CD4-positive, alpha-beta T cell treated with Interleukin-4 for 1 hour (primary cell): ENCODE measurements around the gene SLC29A1.
"Not testable (repeated sequence)": the region's sequence is repeated elsewhere in the genome, so short reads cannot be mapped to it uniquely, and the experiment has no call there.

Source experiments
- DNase-seq, 2 donors: peaks; one replicate each; pipeline ENCODE4 v3.0.0-alpha.2; 2020 to 2022

SLC29A1 gene

DNA sequence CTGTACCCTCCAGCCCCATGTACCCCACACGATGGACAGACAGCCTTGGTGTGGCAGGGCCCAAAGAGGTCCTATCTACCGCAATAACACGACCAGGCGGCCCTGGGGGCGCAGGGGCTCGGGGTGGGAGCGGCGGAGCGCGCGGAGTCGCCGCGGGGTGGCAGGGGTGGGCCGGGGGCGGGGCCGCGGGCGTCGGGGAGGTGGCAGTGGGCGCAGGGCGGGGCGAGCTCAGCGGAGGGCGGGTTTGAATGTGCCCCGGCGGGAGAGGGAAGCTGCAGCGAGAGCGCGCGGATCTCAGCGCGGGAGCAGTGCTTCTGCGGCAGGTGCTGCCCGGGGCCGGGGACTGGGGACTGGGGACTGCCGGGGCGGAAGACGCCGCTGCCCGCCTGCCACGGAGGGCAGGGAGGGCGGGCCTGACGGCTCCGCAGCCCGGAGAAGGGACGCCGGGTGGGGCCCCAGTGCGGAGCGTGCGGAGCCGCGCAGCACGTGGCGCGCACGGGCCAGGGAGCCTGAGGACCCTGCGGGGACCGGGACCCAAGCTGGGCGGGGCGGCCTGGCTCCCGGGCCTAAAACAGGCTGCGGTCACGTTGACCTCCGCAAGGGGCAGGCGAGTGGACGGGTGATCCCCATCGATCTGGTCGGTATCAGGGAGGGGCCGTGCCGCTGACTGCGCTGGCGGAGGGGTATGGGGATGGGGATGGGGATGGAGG is at the start of gene SLC29A1:
TSS of gene SLC29A1 (plus strand) at position 277 of the 710 bp plus-strand sequence. CDS start 3,719 bp downstream, outside the sequence.
- peak; percentile 84 to 88 for DNase-seq

- no peak for DNase-seq
Observed at GRCh38 chr6:44176130-44176761, 47.1 kb upstream of the SLC29A1 start.

DNA sequence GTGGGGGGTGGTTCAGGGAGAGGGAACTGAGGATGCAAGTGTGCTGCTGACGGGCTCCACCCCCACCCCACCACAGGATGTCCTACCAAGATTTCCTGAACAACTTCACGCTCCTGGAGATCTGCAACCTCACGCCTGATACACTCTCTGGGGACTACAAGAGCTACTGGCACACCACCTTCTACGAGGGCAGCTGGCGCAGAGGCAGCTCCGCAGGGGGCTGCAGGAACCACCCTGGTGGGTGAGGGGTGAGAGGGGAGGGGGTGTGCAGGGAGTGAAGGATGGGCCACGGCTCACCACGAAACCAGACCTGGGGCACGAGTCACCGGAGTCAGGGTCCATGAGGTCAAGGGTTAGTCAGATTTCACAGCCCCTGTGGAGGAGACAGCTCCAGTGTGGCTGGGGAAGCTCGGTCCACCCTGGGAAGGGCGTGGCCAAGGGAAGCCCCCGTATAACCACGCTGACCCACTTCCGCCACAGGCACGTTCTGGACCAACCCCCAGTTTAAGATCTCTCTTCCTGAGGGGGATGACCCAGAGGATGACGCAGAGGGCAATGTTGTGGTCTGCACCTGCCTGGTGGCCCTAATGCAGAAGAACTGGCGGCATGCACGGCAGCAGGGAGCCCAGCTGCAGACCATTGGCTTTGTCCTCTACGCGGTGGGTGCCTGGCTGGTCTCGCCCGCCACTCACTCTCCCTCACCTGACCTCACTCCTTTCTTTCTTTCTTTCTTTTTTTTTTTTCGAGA is 46.5 kb upstream of the SLC29A1 start:
- DNase-seq = peak; percentile 27 to 53

DNA sequence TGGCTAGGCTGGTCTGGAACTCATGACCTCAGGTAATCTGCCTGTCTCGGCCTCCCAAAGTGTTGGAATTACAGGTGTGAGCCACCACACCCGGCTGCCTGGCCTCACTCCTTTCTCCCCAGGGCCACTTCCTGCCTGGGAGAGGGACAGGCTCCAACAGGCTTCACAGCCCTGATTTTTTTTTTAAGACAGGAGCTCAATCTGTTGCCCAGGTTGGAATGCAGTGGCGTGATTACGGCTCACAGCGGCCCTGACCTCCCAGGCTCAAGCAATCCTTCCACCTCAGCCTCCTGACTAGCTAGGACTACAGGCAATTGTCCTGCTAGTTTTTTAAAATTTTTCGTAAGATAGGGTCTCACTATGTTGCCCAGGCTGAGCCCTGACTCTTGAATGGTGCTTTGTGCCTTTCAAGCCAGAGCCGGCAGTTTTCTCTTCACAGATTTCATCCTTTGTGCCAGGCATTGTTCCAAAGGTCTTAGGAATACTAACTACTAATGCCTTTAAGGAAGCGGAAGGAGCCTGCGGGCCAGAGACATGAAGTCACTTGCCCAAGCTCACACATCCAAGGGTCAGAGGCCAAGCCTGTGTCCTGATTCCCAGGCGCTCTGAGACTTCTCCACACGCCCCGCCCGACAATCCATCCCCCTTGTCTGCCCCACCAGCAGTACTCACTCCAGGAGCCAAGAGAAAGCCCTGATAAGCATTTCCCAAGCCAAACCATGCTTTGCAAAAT is 45.5 kb upstream of the SLC29A1 start:
- DNase-seq = no peak

GRCh38 chr6:44178424-44179071 is 44.8 kb upstream of the SLC29A1 start:
- no peak for DNase-seq

DNA sequence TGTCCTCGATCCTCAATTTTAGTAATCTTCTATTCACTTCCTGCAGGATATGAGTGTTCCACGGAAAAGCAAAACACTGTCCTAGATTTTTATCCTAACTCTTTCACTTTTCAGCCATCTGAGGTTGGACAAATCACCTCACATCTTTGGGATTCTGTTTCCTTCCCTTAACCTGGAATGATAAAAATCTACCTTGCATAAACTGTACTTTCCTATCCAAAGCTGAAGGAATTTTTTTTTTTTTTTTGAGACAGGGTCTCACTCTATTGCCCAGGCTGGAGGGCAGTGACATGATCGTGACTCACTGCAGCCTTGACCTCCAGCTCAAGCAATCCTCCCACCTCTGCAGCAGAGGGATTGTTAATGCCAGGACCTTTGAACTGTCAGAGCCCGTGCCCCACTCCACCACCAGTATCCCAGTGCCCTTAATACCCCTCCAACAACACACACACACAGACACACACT is 44.3 kb upstream of the SLC29A1 start:
- no peak for DNase-seq

DNA sequence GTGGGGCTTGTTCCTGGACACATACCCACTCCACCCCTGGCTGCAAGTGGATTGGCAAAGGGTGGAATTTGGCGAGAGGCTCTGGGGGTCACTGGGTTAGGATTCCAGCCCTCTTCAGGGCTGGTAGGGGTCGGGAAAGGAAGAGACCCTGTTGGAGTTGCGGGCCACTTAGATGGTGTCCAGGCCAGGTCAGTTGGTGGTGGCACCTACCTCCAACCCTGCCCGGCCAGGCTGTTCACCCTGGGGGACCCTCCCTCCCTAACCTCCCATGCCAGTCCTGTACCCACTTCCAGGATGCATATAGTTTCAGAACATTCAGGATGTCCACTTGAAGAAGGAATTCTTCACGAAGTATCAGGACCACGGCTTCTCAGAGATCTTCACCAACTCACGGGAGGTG is 43.7 kb upstream of the SLC29A1 start:
- no peak for DNase-seq

GRCh38 chr6:44180406-44180805 is 43.0 kb upstream of the SLC29A1 start:
- DNase-seq = no peak

GRCh38 chr6:44180886-44181285 is 42.5 kb upstream of the SLC29A1 start:
- DNase-seq = no peak

GRCh38 chr6:44181784-44182183 is 41.6 kb upstream of the SLC29A1 start:
- DNase-seq = not testable (repeated sequence)

DNA sequence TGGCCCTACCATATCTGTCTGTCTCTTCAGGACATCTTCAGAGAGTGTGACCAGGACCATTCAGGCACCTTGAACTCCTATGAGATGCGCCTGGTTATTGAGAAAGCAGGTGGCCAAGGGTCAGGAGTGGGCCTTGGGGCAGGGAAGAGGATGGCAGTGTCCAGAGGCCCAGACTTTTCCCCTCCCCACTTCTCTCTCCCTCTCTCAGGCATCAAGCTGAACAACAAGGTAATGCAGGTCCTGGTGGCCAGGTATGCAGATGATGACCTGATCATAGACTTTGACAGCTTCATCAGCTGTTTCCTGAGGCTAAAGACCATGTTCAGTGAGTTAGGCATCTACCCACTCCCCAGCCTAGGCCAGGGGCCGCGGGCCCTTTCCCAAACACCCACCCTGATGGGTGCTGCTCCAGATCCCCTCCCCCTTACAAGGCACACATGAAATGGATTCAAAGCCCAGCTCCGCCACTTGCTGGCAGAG is 40.4 kb upstream of the SLC29A1 start:
- DNase-seq = no peak

DNA sequence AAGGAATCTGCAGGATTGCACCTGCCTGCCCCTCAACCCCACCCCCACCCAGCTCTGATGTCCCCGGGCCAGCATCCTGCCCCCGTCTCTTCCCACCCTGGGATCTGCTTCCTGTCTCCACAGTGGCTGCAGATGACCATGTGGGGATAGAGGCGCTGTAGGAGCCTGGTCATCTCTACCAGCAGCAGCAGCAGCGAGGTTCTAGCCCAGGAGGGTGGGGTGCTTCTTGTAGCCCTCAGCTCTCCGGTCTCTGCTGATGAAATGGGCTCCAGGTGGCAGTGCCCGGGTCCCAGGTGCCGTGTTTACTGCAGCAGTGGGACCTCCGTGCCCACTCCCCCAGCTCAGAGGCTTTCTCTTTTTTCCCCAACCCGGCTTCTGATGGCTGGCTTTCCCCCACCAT is 39.6 kb upstream of the SLC29A1 start:
- DNase-seq = no peak

GRCh38 chr6:44185356-44185755 is 38.0 kb upstream of the SLC29A1 start:
- not testable (repeated sequence) for DNase-seq

GRCh38 chr6:44185953-44186634 is 37.3 kb upstream of the SLC29A1 start:
- no peak for DNase-seq

DNA sequence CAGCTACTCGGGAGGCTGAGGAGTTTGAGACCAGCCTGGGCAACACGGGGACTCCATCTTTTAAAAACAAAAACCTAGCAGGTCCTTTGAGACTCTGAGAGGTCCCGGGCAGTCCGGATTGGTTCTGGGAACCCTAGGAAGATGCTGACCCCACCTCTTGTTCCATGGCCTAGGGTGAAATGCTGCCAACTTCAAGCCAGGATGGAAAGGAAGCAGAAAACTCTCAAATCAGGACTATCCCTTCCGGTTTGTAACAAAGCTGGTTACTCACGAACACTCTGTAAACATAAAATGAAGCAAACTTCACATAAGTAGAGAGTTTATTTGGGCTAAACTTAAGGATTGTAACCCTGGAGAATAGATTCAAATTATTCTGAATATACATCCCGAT is 36.8 kb upstream of the SLC29A1 start:
- DNase-seq = no peak

GRCh38 chr6:44188819-44189218 is 34.6 kb upstream of the SLC29A1 start:
- DNase-seq = no peak

DNA sequence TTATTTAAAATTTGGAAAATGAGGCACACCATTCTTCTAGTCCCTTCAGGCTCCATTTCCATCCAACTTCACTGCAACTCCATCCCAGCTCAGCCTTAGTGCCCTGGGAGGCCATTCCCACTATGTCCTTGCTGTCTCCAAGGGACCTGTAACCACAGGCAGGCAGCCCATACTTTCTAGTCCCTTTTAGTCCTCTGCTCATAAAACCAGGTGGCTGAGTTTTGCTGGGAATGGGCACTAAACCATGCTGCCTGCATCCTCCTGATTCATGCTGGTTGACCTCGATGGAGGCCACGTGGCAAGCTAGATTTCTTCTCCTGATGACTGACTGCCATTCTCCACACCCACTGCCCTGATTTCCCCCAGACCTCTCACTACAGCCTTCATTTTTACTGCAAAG is 34.1 kb upstream of the SLC29A1 start:
- no peak for DNase-seq

GRCh38 chr6:44190715-44191114 is 32.7 kb upstream of the SLC29A1 start:
- DNase-seq = no peak

DNA sequence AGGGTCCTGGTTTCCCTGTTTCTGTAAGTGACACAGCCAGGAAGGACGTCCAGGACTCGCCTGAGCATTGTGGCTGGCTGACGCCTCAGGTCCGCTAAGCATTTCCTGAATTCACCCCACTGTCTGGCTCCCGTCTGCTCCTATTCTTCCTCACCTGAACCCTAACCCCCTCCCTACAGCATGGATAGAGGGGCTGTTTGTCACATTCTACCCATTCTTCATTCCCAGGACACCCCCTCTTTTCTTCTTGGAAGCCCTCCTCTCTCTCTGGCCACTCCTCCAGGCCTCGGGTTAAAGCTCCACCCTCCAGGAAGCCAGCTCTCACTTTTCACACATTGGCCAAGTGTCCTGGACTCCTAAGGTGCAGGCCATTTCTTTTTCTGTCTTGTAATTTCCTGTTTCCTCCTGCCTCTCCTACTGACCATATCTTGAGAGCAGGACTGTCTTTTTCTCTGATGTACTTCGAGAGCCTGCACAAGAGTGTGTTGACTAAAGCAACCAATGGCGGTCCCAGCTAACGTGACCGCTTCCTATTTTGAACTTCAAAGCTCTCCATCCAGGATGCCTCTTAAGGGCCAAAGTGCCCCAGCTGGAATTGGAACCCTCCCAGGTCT is 30.9 kb upstream of the SLC29A1 start:
- DNase-seq = no peak

DNA sequence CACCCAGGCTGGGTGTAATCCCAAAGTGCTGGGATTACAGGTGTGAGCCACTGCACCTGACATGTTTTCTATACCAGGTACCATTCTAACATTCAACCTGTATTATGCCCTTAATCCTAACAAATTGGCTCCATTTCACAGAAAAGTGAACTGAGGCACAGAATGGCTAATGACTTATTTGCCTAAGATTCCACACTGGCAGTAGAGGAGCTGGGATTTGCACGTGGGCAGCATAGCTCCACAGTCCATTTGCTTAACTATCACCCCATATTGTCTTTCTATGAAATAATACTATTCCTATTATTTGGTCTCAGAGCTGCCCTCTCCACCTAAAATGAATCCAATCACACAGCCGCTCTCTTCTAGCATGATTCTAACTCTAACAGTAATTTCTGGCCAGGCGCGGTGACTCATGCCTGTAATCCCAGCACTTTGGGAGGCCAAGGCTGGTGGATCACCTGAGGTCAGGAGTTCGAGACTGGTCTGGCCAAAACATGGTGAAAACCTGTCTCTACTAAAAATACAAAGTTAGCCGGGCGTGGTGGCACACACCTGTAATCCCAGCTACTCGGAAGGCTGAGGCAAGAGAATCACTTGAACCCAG is 30.0 kb upstream of the SLC29A1 start:
- DNase-seq = no peak

- DNase-seq = no peak
Observed at GRCh38 chr6:44194326-44194725, 29.1 kb upstream of the SLC29A1 start.
